ENCODE data around the gene ETV5. TPM values are rescaled to one million over a fixed set of nuclear protein-coding genes. Genes with fewer than 3 reads are reported as not detected.

Gene ETV5
- polyA plus RNA-seq, 2 of the 4 experiments (the other 2 are of a cell fraction) = 20.5 to 54.7 TPM

DNA sequence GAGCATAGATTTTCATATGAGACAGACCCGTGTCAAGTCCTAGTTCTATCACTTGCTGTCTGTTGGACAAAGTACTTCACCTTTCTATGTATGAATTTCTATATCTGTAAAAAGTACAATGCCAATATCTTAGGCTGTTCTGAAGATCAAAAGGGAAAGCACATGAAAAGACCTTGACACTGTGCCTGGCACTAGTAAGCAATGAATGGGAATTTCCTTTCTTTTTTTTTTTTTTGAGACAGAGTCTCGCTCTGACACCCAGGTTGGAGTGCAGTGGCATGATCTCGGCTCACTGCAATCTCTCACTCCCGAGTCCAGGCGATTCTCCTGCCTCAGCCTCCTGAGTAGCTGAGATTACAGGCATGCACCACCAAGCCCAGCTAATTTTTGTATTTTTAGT, 35.4 kb upstream of the ETV5 start:
- no peak overlapping the region for H3K27ac ChIP-seq
- TF ChIP-seq CHD2 (IDR thresholded peaks at IDR 0.05; ENCODE audit: low read length, partially characterized antibody) (no peak), CBX8 (IDR thresholded peaks at IDR 0.05) (no peak), KDM5A (IDR thresholded peaks at IDR 0.05) (no peak), JUNB (IDR thresholded peaks at IDR 0.05) (no peak), EHF (CRISPR knock-in tag; IDR thresholded peaks at IDR 0.05) (no peak)
- no peak overlapping the region for H3K4me2 ChIP-seq
- DNase-seq (ENCODE audit: low read depth in 1 of 2, low spot score in 1 of 2) (no peak), ATAC-seq (no peak), FAIRE-seq (no peak)
- H3K9me3 ChIP-seq = no peaks in the 10 kb centered on the region
- no peak overlapping the region for H3K4me3 ChIP-seq
- WGBS (ENCODE audit: missing lambda C conversion rate) = 97% methylated on average over 5 of the region's 5 CpGs
- no peaks in the 10 kb centered on the region for H3K4me1 ChIP-seq
- ChIA-PET CTCF (no interaction called here), POLR2A (no interaction called here)

DNA sequence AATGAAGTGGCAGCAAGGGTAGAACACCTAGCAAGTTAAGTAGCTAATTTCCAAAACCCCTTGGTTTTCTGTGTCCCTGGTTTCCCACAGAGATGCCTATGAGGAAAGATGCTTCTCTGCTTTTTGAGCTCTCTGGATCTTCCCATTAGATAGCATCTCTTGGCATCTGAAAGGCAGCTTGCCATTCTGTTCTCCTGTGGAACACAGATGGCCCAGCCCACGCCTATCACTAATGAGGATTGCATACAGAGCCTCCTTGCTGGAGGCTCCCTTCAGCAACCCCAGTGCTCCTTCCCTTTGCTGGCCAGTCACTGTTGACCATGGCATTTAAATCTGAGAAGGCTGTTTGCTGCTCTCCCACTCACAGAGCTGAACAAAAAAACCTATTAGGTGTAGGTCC, 34.4 kb upstream of the ETV5 start:
- Histone ChIP-seq H3K4me1 (no peaks in the 10 kb centered on the region), H3K4me3 (no peak overlapping the region), H3K9me3 (no peaks in the 10 kb centered on the region), H3K27ac (no peak overlapping the region), H3K4me2 (no peak overlapping the region)
- no peak for FAIRE-seq
- no peak for ATAC-seq
- no peak for TF ChIP-seq HDAC2 (IDR thresholded peaks at IDR 0.05)
- TF ChIP-seq ZFP36 (IDR thresholded peaks at IDR 0.05; ENCODE audit: borderline replicate concordance, partially characterized antibody) = no peak
- TF ChIP-seq JUNB (IDR thresholded peaks at IDR 0.05) = no peak
- TF ChIP-seq, protein P1, sequence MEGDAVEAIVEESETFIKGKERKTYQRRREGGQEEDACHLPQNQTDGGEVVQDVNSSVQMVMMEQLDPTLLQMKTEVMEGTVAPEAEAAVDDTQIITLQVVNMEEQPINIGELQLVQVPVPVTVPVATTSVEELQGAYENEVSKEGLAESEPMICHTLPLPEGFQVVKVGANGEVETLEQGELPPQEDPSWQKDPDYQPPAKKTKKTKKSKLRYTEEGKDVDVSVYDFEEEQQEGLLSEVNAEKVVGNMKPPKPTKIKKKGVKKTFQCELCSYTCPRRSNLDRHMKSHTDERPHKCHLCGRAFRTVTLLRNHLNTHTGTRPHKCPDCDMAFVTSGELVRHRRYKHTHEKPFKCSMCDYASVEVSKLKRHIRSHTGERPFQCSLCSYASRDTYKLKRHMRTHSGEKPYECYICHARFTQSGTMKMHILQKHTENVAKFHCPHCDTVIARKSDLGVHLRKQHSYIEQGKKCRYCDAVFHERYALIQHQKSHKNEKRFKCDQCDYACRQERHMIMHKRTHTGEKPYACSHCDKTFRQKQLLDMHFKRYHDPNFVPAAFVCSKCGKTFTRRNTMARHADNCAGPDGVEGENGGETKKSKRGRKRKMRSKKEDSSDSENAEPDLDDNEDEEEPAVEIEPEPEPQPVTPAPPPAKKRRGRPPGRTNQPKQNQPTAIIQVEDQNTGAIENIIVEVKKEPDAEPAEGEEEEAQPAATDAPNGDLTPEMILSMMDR (IDR thresholded peaks at IDR 0.05) = no peak
- no peak for TF ChIP-seq POLR2AphosphoS2 (conservative IDR thresholded peaks at IDR 0.05; ENCODE audit: low read length)
- no peak for TF ChIP-seq CHD4 (IDR thresholded peaks at IDR 0.05; ENCODE audit: borderline replicate concordance)
- TF ChIP-seq HOXB5 (CRISPR knock-in tag; IDR thresholded peaks at IDR 0.05) = no peak
- TF ChIP-seq, protein P2, sequence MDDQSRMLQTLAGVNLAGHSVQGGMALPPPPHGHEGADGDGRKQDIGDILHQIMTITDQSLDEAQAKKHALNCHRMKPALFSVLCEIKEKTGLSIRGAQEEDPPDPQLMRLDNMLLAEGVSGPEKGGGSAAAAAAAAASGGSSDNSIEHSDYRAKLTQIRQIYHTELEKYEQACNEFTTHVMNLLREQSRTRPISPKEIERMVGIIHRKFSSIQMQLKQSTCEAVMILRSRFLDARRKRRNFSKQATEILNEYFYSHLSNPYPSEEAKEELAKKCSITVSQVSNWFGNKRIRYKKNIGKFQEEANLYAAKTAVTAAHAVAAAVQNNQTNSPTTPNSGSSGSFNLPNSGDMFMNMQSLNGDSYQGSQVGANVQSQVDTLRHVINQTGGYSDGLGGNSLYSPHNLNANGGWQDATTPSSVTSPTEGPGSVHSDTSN (IDR thresholded peaks at IDR 0.05) = no peak
- CTCF ChIA-PET = no interaction called here
- WGBS (ENCODE audit: missing lambda C conversion rate) = 100% methylated on average over 1 of the region's 1 CpG
- POLR2A ChIA-PET = no interaction called here
- no peak for DNase-seq (ENCODE audit: low read depth in 1 of 2, low spot score in 1 of 2)

DNA sequence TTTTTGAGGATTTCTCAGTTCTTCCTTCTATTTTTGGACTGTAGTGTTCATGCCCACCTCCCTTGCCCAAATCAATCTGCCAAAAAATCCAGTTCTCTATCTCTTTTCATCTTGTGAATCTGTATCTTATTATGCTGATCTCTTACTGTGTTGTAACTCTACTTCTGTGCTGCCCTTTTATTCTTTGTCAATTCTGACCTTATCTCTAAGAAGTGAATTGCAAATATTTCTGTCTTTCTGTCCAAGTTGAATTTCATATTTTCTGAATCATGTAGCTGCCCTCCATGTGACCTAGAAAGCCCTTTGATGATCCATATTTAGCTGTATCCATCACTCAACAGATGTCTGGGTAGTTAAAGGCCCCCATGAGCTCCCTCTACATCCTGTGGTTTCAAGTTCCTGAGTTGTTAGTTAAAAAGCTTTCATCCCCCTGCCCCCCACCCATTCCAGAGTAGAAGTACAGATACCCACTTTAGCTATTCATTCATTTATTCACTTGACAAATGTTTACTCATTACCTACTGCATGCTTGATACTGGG, 33.6 kb upstream of the ETV5 start:
- Histone ChIP-seq H3K27ac (no peak overlapping the region), H3K4me2 (no peak overlapping the region), H3K4me1 (no peaks in the 10 kb centered on the region), H3K4me3 (no peak overlapping the region), H3K9me3 (no peaks in the 10 kb centered on the region)
- DNase-seq (ENCODE audit: low read depth in 1 of 2, low spot score in 1 of 2) = no peak
- no peak for FAIRE-seq
- ATAC-seq = no peak
- TF ChIP-seq JUNB (IDR thresholded peaks at IDR 0.05) (no peak), RCOR1 (IDR thresholded peaks at IDR 0.05; ENCODE audit: low read depth, low read length) (no peak), POLR2A (IDR thresholded peaks at IDR 0.05; ENCODE audit: low read length) (no peak), NPAS2 (CRISPR knock-in tag; IDR thresholded peaks at IDR 0.05; ENCODE audit: borderline replicate concordance) (no peak), HDAC2 (IDR thresholded peaks at IDR 0.05) (no peak), GATA3 (IDR thresholded peaks at IDR 0.05; ENCODE audit: borderline replicate concordance) (no peak)
- TF ChIP-seq, protein P3, sequence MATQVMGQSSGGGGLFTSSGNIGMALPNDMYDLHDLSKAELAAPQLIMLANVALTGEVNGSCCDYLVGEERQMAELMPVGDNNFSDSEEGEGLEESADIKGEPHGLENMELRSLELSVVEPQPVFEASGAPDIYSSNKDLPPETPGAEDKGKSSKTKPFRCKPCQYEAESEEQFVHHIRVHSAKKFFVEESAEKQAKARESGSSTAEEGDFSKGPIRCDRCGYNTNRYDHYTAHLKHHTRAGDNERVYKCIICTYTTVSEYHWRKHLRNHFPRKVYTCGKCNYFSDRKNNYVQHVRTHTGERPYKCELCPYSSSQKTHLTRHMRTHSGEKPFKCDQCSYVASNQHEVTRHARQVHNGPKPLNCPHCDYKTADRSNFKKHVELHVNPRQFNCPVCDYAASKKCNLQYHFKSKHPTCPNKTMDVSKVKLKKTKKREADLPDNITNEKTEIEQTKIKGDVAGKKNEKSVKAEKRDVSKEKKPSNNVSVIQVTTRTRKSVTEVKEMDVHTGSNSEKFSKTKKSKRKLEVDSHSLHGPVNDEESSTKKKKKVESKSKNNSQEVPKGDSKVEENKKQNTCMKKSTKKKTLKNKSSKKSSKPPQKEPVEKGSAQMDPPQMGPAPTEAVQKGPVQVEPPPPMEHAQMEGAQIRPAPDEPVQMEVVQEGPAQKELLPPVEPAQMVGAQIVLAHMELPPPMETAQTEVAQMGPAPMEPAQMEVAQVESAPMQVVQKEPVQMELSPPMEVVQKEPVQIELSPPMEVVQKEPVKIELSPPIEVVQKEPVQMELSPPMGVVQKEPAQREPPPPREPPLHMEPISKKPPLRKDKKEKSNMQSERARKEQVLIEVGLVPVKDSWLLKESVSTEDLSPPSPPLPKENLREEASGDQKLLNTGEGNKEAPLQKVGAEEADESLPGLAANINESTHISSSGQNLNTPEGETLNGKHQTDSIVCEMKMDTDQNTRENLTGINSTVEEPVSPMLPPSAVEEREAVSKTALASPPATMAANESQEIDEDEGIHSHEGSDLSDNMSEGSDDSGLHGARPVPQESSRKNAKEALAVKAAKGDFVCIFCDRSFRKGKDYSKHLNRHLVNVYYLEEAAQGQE (IDR thresholded peaks at IDR 0.05) = no peak
- POLR2A ChIA-PET = no interaction called here
- CTCF ChIA-PET = no interaction called here

All from A549 (cell line).